HG02798 (cell line): ENCODE data around the gene TTC23L.

Experiments
- ATAC-seq: cut with Tn5 transposase; IDR thresholded peaks from one replicate; pipeline ENCODE4 v1.9.1; 2021; ENCODE audit warnings: mild to moderate bottlenecking; ENCODE audit not compliant: unreplicated experiment, poor library complexity

TTC23L gene

GRCh38 chr5:34832568-34832967 lies 6.4 kb upstream of the TTC23L start:
- no peak for ATAC-seq

DNA sequence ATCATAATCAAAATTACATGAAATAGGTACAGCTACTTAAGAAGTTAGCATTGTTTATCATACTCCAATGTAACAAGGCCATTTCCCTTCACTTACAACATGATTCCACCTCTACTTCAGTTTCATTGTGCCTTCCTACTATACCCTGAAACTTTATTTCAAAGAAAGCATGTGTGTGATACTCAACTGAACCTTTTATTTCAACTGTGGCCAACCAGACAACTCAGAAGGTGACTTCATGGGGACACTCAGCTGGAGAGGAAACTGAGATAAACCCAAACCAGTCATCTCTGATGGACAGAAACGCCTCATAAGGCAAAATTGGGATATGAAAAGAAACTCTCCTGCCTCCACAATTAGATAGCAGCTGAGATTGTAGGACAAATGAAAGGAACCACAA lies 5.9 kb upstream of the TTC23L start:
- no peak for ATAC-seq

DNA sequence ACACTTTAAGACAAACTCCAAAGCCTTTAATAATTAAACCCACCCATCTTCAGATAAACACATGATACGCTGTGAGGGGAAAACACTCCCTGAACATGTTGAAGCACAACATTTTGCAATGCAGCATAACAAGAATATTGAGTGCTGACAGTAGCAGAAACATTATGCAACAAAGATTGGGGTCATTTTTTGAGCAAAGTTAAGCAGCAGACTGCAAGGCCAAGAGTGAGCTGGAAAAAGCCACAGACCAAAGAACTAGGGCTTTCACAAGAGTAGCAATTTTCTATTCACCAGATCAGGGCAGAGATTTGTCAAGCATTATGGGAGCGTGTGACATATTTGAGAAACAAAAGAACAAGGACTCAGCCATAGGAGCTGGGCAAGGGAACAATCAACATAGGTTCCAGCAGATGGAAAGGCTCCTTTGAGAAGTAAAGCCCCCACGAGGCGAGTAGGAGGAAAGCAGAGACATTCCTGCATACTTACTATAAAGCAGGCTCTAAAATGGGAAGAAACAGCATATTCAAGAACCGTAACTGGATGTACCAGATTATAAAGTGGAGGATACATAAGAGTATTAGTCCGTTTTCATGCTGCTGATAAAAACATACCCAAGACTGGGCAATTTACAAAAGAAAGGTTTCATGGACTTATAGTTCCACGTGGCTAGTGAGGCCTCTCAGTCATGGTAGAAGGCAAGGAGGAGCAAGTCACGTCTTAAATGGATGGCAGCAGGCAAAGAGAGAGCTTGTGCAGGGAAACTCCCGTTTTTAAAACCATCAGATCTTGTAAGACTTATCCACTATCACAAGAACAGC lies 4.8 kb upstream of the TTC23L start:
- ATAC-seq = no peak

GRCh38 chr5:34834794-34835089 lies 4.2 kb upstream of the TTC23L start:
- ATAC-seq = no peak

GRCh38 chr5:34835664-34836063 lies 3.3 kb upstream of the TTC23L start:
- no peak for ATAC-seq

GRCh38 chr5:34841816-34842215 lies 2.9 kb downstream of the TTC23L start:
- no peak for ATAC-seq

DNA sequence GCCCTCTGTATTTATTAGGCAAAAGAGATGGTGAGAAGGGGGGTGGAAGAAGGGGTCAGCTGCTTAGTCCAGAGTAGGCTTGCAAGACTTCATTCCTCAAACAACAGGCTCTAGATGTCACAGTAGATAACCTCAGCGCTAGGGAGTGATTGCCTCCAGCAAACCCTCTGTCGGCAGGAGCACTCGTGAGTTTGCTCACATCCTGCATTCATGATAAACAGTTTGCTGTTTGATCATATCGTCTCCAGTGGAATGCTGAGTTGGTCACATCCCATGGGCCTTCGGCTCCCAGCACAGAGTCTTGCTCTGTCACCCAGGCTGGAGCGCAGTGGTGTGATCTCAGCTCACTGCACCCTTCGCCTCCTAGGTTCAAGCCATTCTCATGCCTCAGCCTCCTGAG lies 3.6 kb downstream of the TTC23L start:
- no peak for ATAC-seq

- ATAC-seq = no peak
Observed at GRCh38 chr5:34843497-34843896, 4.5 kb downstream of the TTC23L start.

DNA sequence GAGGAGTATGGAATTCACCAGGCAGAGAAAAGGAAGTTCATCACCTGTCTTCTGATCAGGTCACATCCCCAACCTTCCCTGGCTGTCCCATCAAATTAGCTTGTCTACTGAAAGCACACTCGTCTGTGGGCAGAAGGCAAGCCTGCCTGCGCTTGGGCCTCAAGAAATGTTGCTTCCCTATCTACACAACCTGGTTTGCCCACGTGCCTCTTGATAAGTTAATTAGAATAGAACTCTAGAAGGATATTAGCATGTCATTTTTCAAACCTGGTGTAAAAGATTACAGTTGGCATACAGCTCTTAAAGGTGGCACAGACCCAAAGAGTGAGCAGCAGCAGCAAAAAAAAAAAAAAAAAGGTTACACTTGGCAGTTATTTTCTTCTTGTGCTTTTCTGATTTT lies 5.1 kb downstream of the TTC23L start:
- ATAC-seq = no peak

DNA sequence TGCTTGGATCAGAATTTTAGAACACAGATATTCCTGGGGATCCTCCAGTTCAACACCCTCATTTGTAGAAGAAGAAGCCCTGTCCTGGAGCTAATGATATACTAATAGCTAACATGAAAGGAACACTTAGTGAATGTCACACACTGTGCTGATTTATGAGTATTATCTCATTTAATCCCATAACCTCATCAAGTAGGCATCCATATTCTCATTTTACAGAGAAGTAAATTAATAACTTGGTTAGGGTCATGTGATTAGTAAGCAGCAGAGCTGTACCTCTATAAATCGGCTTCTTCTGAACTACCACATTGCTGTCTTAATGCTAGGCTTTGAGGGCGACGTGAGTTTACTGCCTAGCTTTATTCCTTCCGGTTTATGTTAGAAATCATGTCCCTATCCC lies 6.0 kb downstream of the TTC23L start:
- ATAC-seq = no peak

DNA sequence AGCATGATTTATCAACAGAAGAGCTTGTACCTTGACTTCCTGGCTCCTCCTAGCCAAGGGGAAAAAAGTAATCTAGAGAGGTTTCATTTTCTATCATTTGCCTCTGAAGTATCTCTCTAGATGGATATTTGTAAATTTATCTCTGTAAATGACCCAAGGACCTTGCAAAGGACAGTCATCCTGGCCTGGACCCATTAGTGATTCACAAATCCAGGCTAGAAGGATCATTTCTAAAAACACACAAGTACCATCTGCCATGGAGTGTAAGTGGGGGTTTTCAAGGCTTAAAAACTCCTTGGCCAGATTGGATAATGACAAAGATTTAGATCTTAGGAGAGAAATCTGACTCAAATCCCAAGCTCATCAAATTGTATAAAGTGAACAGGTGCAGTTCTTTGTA lies 8.1 kb downstream of the TTC23L start:
- no peak for ATAC-seq

GRCh38 chr5:34847552-34847951 lies 8.6 kb downstream of the TTC23L start:
- ATAC-seq = no peak

DNA sequence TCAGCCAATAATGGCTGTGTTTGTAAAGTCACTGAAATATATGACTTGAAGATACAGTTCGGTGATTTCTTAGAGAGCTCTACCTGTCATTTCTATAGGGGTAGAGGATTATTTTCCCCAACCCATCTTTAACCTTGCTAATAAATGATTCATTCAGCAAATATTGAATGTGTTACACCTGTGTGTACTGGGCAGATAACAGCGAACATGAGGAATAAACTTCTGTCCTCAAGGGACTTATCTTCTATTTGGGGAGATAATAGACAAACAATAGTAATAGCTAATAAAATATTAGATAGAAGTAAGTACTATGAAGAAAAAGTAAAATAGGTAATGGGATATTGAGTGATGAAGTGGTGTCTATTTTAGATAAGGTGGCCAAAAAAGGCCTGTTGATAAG lies 9.3 kb downstream of the TTC23L start:
- ATAC-seq = no peak

DNA sequence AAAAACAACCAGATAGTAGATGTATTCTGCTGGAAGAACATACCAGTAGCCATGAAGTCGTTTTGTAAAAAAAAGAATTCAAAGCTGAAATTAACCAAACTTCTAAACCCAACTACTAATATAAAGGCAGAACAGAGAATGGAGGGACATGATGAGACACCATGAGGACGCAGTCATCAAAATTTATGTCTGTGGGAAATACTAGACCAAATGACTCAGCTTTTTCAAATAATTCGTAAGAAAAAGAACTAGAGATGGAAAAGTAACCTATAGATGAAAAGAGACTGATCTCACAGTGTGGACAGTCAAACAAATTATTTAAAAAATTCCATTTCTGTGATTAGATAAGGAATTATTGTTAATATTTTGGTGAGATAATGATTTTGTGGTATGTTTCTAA lies 10.3 kb downstream of the TTC23L start:
- no peak for ATAC-seq

- ATAC-seq = peak; percentile 92
Observed at GRCh38 chr5:34854459-34855174, 15.7 kb downstream of the TTC23L start.

DNA sequence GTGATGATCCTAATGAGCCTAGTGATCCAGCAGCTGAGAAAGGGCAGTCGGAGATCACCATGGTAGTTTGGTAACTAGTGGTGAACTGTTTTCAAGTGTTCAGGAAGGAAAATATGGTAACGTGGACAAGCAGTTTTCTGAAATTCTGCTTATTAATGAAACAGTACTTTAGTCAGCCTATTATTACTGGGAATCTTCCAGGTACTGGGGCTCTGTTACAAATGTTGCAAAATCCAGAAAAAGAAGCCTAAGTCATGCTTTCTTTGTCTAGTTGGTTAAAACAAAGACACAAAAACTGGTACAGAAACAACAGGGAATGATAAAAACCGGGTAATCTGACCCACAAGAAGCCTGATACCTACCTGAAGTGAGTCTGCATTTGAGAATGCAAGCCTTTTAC lies 18.2 kb downstream of the TTC23L start:
- ATAC-seq = no peak

- no peak for ATAC-seq
Observed at GRCh38 chr5:34857894-34858293, 18.9 kb downstream of the TTC23L start.

DNA sequence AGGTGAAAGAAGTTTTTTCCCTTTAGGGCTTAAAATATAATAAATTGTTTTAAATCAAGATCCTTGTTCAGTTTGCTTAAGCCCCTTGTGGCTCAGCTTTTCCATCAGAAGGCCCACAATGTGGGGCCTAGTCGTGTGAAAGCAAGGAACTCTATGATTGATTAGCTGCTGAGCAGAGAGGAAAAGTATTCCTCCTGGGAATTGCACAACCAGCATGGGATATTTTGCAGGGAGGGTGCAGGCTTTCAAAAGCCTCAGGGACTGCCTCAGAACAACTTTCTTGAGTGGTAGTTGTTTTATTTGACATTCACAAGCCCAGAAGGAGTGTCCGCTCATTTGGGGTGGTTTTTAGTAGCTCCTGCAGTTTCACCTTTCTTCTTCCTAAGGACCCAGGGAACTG lies 19.8 kb downstream of the TTC23L start:
- ATAC-seq = no peak

GRCh38 chr5:34859253-34859652 lies 20.3 kb downstream of the TTC23L start:
- ATAC-seq = no peak

GRCh38 chr5:34863946-34864345 lies 25.0 kb downstream of the TTC23L start:
- no peak for ATAC-seq

GRCh38 chr5:34865091-34865490 lies 26.1 kb downstream of the TTC23L start:
- ATAC-seq = no peak

- ATAC-seq = no peak
Observed at GRCh38 chr5:34866989-34867471, 28.1 kb downstream of the TTC23L start.
